Panc1 (cell line): ENCODE measurements around the gene RBM8A. TPM values are rescaled to one million over a fixed set of nuclear protein-coding genes. Genes with fewer than 3 reads are reported as not detected.
A peak's percentile ranks its signal among the peaks of the same experiment; 100 is the strongest.

Experiments used
- ATAC-seq: fragments of 200-7000 bp; cut with Tn5 transposase; 2 replicates; pipeline ENCODE4 v1.9.1; 2020; ENCODE audit warnings: mild to moderate bottlenecking, moderate library complexity
- BruUV-seq: library from RNA; stranded (reverse); fragments of 400-500 nt; replicated peaks from 2 replicates; lab custom pipeline; 2021; lab: Mats Ljungman, UMichigan
- CTCF ChIA-PET: fragments of 300-600 bp; sonication (Branson Sonifier 250); formaldehyde crosslinking; loops from one replicate; lab custom pipeline; 2022; ENCODE audit warnings: antibody characterized with exemption; lab: Charles Lee
- POLR2A ChIA-PET: fragments of 300-600 bp; sonication (Branson Sonifier 250); formaldehyde crosslinking; loops from one replicate; lab custom pipeline; 2022; ENCODE audit warnings: antibody characterized with exemption; lab: Charles Lee
- DNase-seq: peaks from one replicate; pipeline ENCODE4 v3.0.0-alpha.2; 2010; ENCODE audit warnings: low read depth, low spot score
- H3K27ac ChIP-seq: 2 replicates; pipeline ENCODE4 v1.5.1; 2011; ENCODE audit warnings: mild to moderate bottlenecking, low read length, inconsistent platforms
- H3K27me3 ChIP-seq: fragments of 200-500 bp; sonication (Bioruptor generic); 2 replicates; pipeline ENCODE4 v1.6.0; 2014; ENCODE audit warnings: low read length, inconsistent platforms; ENCODE audit not compliant: control insufficient read depth, insufficient read depth
- H3K36me3 ChIP-seq: fragments of 200-500 bp; sonication (Bioruptor generic); 2 replicates; pipeline ENCODE4 v1.5.1; 2014; ENCODE audit warnings: inconsistent platforms, mild to moderate bottlenecking, low read length, moderate library complexity; ENCODE audit not compliant: control insufficient read depth, insufficient read depth
- H3K4me1 ChIP-seq: 2 replicates; pipeline ENCODE4 v1.5.1; 2011; ENCODE audit warnings: inconsistent platforms, mild to moderate bottlenecking, low read length, moderate library complexity; ENCODE audit not compliant: control insufficient read depth, insufficient read depth
- H3K4me3 ChIP-seq, 2 experiments: 2 replicates each; pipeline ENCODE4 v1.5.1; 2011 to 2012; ENCODE audit warnings: low read depth in 2 of 2, low read length in 2 of 2, mild to moderate bottlenecking in 2 of 2, inconsistent platforms in 1 of 2, moderate library complexity in 1 of 2
- H3K9me3 ChIP-seq: fragments of 200-500 bp; sonication (Bioruptor generic); 2 replicates; pipeline ENCODE4 v1.5.1; 2014; ENCODE audit warnings: low read depth, mild to moderate bottlenecking, inconsistent platforms, low read length, moderate library complexity; ENCODE audit not compliant: control insufficient read depth, insufficient read depth
- POLR2AphosphoS5 ChIP-seq: IDR thresholded peaks from 2 replicates; pipeline ENCODE4 v1.6.1; 2012; ENCODE audit warnings: mild to moderate bottlenecking, low read depth, low read length, moderate library complexity
- SIN3A ChIP-seq: IDR thresholded peaks from 2 replicates; pipeline ENCODE4 v1.6.1; 2012; ENCODE audit warnings: low read depth, mild to moderate bottlenecking, low read length, moderate library complexity, borderline replicate concordance; ENCODE audit not compliant: insufficient read depth
- TCF7L2 ChIP-seq: IDR thresholded peaks from 2 replicates; pipeline ENCODE4 v1.6.1; 2011; ENCODE audit warnings: mild to moderate bottlenecking, low read depth, low read length, inconsistent platforms
- in situ Hi-C: cut with HindIII; loops from 2 replicates; pipeline ENCODE4 v1.10.0; 2016; ENCODE audit warnings: low sequenced_read_pairs, low pct_unique_long_range_greater_than_20kb
- intact Hi-C: fragments of 100-400 bp; cut with micrococcal nuclease; formaldehyde crosslinking; loops from one replicate; pipeline ENCODE4 v1.10.0; 2022; ENCODE audit not compliant: unreplicated experiment
- total RNA-seq: library from RNA; stranded (reverse); gene quantifications from one replicate; pipeline ENCODE4 v1.2.1, GENCODE V29; 2021; ENCODE audit not compliant: unreplicated experiment
- TF ChIP-seq, protein P1 (sequence below), 2 experiments: IDR thresholded peaks; 2 replicates each; pipeline ENCODE4 v1.6.1; 2011 to 2012; ENCODE audit warnings: low read depth in 2 of 2, control low read depth in 1 of 2, low read length in 1 of 2, mild to moderate bottlenecking in 1 of 2, moderate library complexity in 1 of 2; ENCODE audit not compliant: insufficient read depth in 1 of 2
- TF ChIP-seq, protein P2 (sequence below): fragments of 450-650 bp; IDR thresholded peaks from 2 replicates; pipeline ENCODE4 v1.5.1; 2017; ENCODE audit warnings: mild to moderate bottlenecking

Gene RBM8A
- total RNA-seq, 1 experiment from 2014 or later: 172 TPM

DNA sequence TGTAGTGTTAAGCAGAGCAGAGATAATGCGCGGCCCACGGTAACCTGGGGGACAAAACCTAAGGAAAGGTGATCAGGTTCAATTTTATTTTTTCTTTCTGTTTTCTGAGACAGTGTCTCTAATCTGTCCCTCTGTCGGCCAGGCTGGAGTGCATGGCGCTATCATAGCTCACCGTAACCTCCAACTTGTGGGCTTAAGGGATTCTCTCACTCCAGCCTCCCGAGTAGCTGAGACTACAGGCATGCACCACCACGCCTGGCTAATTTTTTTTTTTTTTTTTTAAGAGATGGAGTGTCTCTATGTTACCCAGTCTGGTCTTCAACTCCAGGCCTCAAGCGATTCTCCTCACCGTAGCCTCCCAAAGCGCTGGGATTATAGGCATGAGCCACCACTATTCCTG is 40.9 kb downstream of the RBM8A start:
- CTCF ChIA-PET: interaction anchor here (0.8 kb wide), 1 partner anchor 121 kb away, joined by 6 read pairs; no protein-coding TSS in a partner anchor
- POLR2A ChIA-PET: no interaction called here
- in situ Hi-C loops: no loop called here

DNA sequence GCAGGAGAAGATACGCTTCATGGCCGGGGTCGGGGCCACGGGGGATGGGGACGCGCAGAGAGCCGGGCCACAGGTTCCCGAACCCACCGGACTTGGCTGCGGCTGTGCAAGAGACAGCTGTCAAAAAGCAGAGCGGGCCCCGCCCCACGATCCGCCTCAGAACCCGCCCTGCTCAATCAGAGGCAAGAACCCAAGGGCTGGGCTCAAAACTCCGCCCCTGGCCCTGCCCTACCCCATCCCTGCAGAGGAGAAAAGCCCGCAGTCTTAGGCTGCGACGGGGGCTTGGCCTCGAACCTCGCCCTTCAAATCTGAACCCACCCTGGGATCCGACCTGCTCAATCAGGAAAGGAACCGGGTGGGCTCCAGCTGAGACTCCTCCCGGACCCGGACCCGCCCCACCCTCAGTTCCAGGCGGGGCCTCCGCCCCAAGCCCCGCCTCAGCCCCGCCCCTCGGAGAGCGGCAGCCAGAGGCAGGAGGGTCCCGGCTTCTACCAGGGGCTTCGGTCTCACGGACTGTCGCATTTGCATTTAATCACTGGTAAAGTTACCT is 41.5 kb downstream of the RBM8A start, which contains the start of gene ANKRD35:
Gene ANKRD35, minus strand, starts transcription at position 129 of the 550 bp plus-strand sequence. Its CDS starts 108 bp downstream, at position 21.
- no peaks in the 10 kb centered on the region for H3K9me3 ChIP-seq
- TF ChIP-seq POLR2AphosphoS5 (no peak), SIN3A (peak; percentile 65; the same call in 1 of the 2 replicates)
- no peak within 1 kb of the TSS for H3K27ac ChIP-seq
- no peaks in the 10 kb centered on the region for H3K36me3 ChIP-seq
- intact Hi-C loops: no loop called here
- DNase-seq (no peak), ATAC-seq (peak; percentile 99)
- ChIA-PET CTCF (interaction anchor here (0.8 kb wide), 1 partner anchor 122 kb away, joined by 6 read pairs; no protein-coding TSS in a partner anchor), POLR2A (interaction anchor here (0.6 kb wide), 1 partner anchor 27 kb away, joined by 3 read pairs; the partner anchor contains the start of gene PIAS3)
- no TSS peak for BruUV-seq
- H3K4me3 ChIP-seq: peak within 1 kb of the TSS; percentile 53 to 70
- 0 out of 2 replicates have a peak, but pooled peaks cover 4% of the 10 kb centered on the region for H3K4me1 ChIP-seq
- in situ Hi-C loops: no loop called here
- peaks cover 12% of the 10 kb centered on the region for H3K27me3 ChIP-seq

More for the DNA sequence above, 40.9 kb downstream of the RBM8A start:
- Histone ChIP-seq H3K27me3 (peaks cover 12% of the 10 kb centered on the region), H3K9me3 (no peaks in the 10 kb centered on the region), H3K4me3 (peak overlapping the region; percentile 53 to 70), H3K27ac (no peak overlapping the region), H3K36me3 (no peaks in the 10 kb centered on the region), H3K4me1 (peaks cover 10% of the 10 kb centered on the region)
- DNase-seq (no peak), ATAC-seq (peak; percentile 15)
- TF ChIP-seq, protein P1, sequence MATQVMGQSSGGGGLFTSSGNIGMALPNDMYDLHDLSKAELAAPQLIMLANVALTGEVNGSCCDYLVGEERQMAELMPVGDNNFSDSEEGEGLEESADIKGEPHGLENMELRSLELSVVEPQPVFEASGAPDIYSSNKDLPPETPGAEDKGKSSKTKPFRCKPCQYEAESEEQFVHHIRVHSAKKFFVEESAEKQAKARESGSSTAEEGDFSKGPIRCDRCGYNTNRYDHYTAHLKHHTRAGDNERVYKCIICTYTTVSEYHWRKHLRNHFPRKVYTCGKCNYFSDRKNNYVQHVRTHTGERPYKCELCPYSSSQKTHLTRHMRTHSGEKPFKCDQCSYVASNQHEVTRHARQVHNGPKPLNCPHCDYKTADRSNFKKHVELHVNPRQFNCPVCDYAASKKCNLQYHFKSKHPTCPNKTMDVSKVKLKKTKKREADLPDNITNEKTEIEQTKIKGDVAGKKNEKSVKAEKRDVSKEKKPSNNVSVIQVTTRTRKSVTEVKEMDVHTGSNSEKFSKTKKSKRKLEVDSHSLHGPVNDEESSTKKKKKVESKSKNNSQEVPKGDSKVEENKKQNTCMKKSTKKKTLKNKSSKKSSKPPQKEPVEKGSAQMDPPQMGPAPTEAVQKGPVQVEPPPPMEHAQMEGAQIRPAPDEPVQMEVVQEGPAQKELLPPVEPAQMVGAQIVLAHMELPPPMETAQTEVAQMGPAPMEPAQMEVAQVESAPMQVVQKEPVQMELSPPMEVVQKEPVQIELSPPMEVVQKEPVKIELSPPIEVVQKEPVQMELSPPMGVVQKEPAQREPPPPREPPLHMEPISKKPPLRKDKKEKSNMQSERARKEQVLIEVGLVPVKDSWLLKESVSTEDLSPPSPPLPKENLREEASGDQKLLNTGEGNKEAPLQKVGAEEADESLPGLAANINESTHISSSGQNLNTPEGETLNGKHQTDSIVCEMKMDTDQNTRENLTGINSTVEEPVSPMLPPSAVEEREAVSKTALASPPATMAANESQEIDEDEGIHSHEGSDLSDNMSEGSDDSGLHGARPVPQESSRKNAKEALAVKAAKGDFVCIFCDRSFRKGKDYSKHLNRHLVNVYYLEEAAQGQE (IDR thresholded peaks at IDR 0.05; ENCODE audit: insufficient read depth in 1 of 2, low read depth in 2 of 2, low read length in 1 of 2): no peak
- TF ChIP-seq POLR2AphosphoS5 (no peak), SIN3A (no peak), TCF7L2 (no peak)
- TF ChIP-seq, protein P2, sequence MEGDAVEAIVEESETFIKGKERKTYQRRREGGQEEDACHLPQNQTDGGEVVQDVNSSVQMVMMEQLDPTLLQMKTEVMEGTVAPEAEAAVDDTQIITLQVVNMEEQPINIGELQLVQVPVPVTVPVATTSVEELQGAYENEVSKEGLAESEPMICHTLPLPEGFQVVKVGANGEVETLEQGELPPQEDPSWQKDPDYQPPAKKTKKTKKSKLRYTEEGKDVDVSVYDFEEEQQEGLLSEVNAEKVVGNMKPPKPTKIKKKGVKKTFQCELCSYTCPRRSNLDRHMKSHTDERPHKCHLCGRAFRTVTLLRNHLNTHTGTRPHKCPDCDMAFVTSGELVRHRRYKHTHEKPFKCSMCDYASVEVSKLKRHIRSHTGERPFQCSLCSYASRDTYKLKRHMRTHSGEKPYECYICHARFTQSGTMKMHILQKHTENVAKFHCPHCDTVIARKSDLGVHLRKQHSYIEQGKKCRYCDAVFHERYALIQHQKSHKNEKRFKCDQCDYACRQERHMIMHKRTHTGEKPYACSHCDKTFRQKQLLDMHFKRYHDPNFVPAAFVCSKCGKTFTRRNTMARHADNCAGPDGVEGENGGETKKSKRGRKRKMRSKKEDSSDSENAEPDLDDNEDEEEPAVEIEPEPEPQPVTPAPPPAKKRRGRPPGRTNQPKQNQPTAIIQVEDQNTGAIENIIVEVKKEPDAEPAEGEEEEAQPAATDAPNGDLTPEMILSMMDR: no peak
- no TSS peak for BruUV-seq
- intact Hi-C loops: no loop called here

DNA sequence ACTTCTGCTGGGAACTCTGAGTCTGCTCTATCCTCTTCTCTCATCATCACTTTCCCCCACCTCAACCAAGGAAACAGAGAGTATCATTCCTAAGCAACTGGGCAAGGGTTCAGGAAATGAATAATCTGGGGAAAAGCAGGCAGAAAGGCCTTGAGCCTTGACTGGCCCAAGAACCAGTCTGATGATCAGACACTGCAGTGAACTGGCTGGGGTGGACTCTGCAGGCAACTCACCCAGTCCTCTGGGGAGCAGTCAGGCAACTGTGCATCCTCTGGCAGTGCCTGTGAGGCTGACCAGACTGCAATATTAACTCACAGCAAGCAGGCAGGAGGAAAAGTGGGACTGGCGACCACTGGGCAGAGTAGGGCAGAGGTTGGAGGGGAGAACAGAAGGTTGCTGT is 42.6 kb downstream of the RBM8A start:
- Histone ChIP-seq H3K4me3 (no peak overlapping the region), H3K27me3 (peaks cover 12% of the 10 kb centered on the region), H3K27ac (no peak overlapping the region), H3K4me1 (0 out of 2 replicates have a peak, but pooled peaks cover 4% of the 10 kb centered on the region), H3K9me3 (no peaks in the 10 kb centered on the region), H3K36me3 (no peaks in the 10 kb centered on the region)
- no peak for DNase-seq
- BruUV-seq: no TSS peak
- intact Hi-C loops (no loop called here), in situ Hi-C loops (no loop called here)
- no peak for ATAC-seq
- CTCF ChIA-PET: interaction anchor here (0.7 kb wide), 1 partner anchor 26 kb away, joined by 5 read pairs; the partner anchor contains the start of gene PIAS3
- TF ChIP-seq, protein P1 (IDR thresholded peaks at IDR 0.05; ENCODE audit: insufficient read depth in 1 of 2, low read depth in 2 of 2, low read length in 1 of 2): no peak
- TF ChIP-seq, protein P2: no peak
- no peak for TF ChIP-seq SIN3A
- POLR2A ChIA-PET: no interaction called here
